Measurements from ENCODE around the gene GATAD2A. TPM values are rescaled to one million over a fixed set of nuclear protein-coding genes. Genes with fewer than 3 reads are reported as not detected.

GATAD2A gene
- total RNA-seq, 1 experiment from 2014 or later: 99.6 TPM

DNA sequence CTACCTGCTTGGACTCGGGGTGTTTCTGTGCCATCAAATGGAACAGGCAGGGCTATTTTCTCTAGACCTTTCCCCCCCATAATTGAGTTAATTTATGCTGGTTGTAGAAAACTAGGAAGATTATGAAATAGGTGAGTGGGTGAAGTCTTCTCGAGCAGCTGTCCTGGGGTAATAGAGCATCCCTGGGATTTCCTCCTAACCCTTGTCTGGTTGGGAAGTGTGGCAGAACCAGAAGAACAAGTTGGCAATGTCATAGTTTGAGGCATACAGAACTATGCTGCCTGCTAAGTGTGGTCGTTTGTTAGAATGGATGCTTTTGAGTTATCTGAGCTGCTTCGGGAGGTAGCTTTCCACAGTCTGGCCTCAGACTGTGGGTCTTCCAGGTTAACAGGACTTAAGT, 3.7 kb downstream of the GATAD2A start:
- CTCF ChIA-PET: no interaction called here

DNA sequence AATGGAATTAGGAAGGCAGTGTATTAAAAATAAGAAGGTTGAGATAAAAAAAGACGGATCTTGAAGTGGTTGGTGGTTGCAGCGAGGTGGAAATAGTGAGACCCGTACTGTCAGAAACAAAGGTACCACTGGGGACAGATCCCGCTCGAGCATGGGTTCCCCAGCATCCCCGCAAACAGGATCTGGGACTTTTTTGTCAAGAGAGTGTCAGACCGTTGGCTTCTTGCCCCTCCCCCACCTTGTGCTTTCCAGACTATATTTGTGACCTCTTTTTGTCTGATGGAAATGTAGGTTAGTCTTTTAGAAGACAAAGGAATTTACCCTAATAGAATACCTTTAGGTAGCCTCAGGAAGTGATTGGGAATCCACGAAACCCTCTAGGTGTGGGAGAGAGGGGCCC, 4.2 kb downstream of the GATAD2A start:
- DNase-seq (ENCODE audit: low read depth, low spot score) (no peak), ATAC-seq (no peak)
- Histone ChIP-seq H3K4me3 (ENCODE audit: low read depth in 2 of 2, low read length in 2 of 2) (no peak overlapping the region), H3K4me1 (ENCODE audit: control insufficient read depth, insufficient read depth, low read length) (peaks cover 19% of the 10 kb centered on the region), H3K27ac (ENCODE audit: low read length) (no peak overlapping the region), H3K9me3 (ENCODE audit: control insufficient read depth, insufficient read depth, low read depth, low read length) (no peaks in the 10 kb centered on the region), H3K36me3 (ENCODE audit: control insufficient read depth, insufficient read depth, low read length) (peaks cover 2% of the 10 kb centered on the region; the same call in 1 of the 2 replicates), H3K27me3 (ENCODE audit: control insufficient read depth, insufficient read depth, low read length) (no peaks in the 10 kb centered on the region)
- TF ChIP-seq, protein P1, sequence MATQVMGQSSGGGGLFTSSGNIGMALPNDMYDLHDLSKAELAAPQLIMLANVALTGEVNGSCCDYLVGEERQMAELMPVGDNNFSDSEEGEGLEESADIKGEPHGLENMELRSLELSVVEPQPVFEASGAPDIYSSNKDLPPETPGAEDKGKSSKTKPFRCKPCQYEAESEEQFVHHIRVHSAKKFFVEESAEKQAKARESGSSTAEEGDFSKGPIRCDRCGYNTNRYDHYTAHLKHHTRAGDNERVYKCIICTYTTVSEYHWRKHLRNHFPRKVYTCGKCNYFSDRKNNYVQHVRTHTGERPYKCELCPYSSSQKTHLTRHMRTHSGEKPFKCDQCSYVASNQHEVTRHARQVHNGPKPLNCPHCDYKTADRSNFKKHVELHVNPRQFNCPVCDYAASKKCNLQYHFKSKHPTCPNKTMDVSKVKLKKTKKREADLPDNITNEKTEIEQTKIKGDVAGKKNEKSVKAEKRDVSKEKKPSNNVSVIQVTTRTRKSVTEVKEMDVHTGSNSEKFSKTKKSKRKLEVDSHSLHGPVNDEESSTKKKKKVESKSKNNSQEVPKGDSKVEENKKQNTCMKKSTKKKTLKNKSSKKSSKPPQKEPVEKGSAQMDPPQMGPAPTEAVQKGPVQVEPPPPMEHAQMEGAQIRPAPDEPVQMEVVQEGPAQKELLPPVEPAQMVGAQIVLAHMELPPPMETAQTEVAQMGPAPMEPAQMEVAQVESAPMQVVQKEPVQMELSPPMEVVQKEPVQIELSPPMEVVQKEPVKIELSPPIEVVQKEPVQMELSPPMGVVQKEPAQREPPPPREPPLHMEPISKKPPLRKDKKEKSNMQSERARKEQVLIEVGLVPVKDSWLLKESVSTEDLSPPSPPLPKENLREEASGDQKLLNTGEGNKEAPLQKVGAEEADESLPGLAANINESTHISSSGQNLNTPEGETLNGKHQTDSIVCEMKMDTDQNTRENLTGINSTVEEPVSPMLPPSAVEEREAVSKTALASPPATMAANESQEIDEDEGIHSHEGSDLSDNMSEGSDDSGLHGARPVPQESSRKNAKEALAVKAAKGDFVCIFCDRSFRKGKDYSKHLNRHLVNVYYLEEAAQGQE (IDR thresholded peaks at IDR 0.05; ENCODE audit: insufficient read depth in 1 of 2, low read depth in 2 of 2, low read length in 1 of 2): no peak
- TF ChIP-seq, protein P2, sequence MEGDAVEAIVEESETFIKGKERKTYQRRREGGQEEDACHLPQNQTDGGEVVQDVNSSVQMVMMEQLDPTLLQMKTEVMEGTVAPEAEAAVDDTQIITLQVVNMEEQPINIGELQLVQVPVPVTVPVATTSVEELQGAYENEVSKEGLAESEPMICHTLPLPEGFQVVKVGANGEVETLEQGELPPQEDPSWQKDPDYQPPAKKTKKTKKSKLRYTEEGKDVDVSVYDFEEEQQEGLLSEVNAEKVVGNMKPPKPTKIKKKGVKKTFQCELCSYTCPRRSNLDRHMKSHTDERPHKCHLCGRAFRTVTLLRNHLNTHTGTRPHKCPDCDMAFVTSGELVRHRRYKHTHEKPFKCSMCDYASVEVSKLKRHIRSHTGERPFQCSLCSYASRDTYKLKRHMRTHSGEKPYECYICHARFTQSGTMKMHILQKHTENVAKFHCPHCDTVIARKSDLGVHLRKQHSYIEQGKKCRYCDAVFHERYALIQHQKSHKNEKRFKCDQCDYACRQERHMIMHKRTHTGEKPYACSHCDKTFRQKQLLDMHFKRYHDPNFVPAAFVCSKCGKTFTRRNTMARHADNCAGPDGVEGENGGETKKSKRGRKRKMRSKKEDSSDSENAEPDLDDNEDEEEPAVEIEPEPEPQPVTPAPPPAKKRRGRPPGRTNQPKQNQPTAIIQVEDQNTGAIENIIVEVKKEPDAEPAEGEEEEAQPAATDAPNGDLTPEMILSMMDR (IDR thresholded peaks at IDR 0.05): no peak
- TF ChIP-seq SIN3A (IDR thresholded peaks at IDR 0.05; ENCODE audit: borderline replicate concordance, insufficient read depth, low read depth, low read length) (no peak), TCF7L2 (IDR thresholded peaks at IDR 0.05; ENCODE audit: low read depth, low read length) (no peak), POLR2AphosphoS5 (IDR thresholded peaks at IDR 0.05; ENCODE audit: low read depth, low read length) (no peak)
- BruUV-seq (replicated peaks): no TSS peak
- ChIA-PET CTCF (no interaction called here), POLR2A (no interaction called here)
- intact Hi-C loops (cut with micrococcal nuclease; ENCODE audit: unreplicated experiment) (no loop called here), in situ Hi-C loops (cut with HindIII; ENCODE audit: low pct_unique_long_range_greater_than_20kb, low sequenced_read_pairs) (no loop called here)

More for the DNA sequence above, 3.7 kb downstream of the GATAD2A start:
- POLR2A ChIA-PET: no interaction called here
- no TSS peak for BruUV-seq (replicated peaks)
- no peak for ATAC-seq
- peaks cover 2% of the 10 kb centered on the region; the same call in 1 of the 2 replicates for H3K36me3 ChIP-seq (ENCODE audit: control insufficient read depth, insufficient read depth, low read length)
- H3K4me1 ChIP-seq (ENCODE audit: control insufficient read depth, insufficient read depth, low read length): peaks cover 19% of the 10 kb centered on the region
- no peak for DNase-seq (ENCODE audit: low read depth, low spot score)
- H3K27ac ChIP-seq (ENCODE audit: low read length): no peak overlapping the region
- H3K9me3 ChIP-seq (ENCODE audit: control insufficient read depth, insufficient read depth, low read depth, low read length): no peaks in the 10 kb centered on the region
- intact Hi-C loops (cut with micrococcal nuclease; ENCODE audit: unreplicated experiment): no loop called here
- no peaks in the 10 kb centered on the region for H3K27me3 ChIP-seq (ENCODE audit: control insufficient read depth, insufficient read depth, low read length)
- TF ChIP-seq SIN3A (IDR thresholded peaks at IDR 0.05; ENCODE audit: borderline replicate concordance, insufficient read depth, low read depth, low read length) (no peak), TCF7L2 (IDR thresholded peaks at IDR 0.05; ENCODE audit: low read depth, low read length) (no peak), POLR2AphosphoS5 (IDR thresholded peaks at IDR 0.05; ENCODE audit: low read depth, low read length) (no peak)
- TF ChIP-seq, protein P2 (IDR thresholded peaks at IDR 0.05): no peak
- TF ChIP-seq, protein P1 (IDR thresholded peaks at IDR 0.05; ENCODE audit: insufficient read depth in 1 of 2, low read depth in 2 of 2, low read length in 1 of 2): no peak
- H3K4me3 ChIP-seq (ENCODE audit: low read depth in 2 of 2, low read length in 2 of 2): no peak overlapping the region
- in situ Hi-C loops (cut with HindIII; ENCODE audit: low pct_unique_long_range_greater_than_20kb, low sequenced_read_pairs): no loop called here

Data from Panc1 (cell line).